Measurements from ENCODE around the gene TRMT112. TPM values are rescaled to one million over a fixed set of nuclear protein-coding genes. Genes with fewer than 3 reads are reported as not detected.
"Not testable (repeated sequence)": the region's sequence is repeated elsewhere in the genome, so short reads cannot be mapped to it uniquely, and the experiment has no call there.

Gene TRMT112
- total and polyA plus RNA-seq, 2 of the 8 experiments (the other 6 are each of a cell fraction or from before 2014, with no cell fraction given): 300 to 650 TPM

GRCh38 chr11:64315667-64316526 lies 1.5 kb downstream of the TRMT112 start:
- ChIA-PET POLR2A (ENCODE audit: partially characterized antibody) (interaction anchor here (1.5 to 6.6 kb wide), 13 partner anchors 8 to 249 kb away, joined by 3 to 61 read pairs (median 11); partner anchors contain the start of genes ESRRA, NUDT22, STIP1 and TRPT1), CTCF (ENCODE audit: partially characterized antibody) (interaction anchor here (1.2 to 20.8 kb wide), 5 partner anchors 15 to 332 kb away, joined by 3 to 614 read pairs (median 6); partner anchors contain the start of genes BAD, CATSPERZ and CCDC88B)
- not testable (repeated sequence) for H4K8ac ChIP-seq (ENCODE audit: extremely low read depth, insufficient read depth, low read length); H3K4me1 ChIP-seq (replicated peaks in 1 of 4; ENCODE audit: control insufficient read depth in 3 of 4, insufficient read depth in 4 of 4, low read length in 3 of 4); H3K9ac ChIP-seq (replicated peaks in 1 of 4; ENCODE audit: extremely low read depth in 1 of 4, low read depth in 3 of 4, low read length in 3 of 4); H4K5ac ChIP-seq (ENCODE audit: insufficient read length, low read depth, low read length); H3K56ac ChIP-seq (replicated peaks; ENCODE audit: insufficient read length, low read depth, low read length); H3K9me3 ChIP-seq (ENCODE audit: insufficient read depth in 2 of 2, low read depth in 1 of 2, low read length in 1 of 2); H3K27ac ChIP-seq (ENCODE audit: low read depth, low read length); H4K91ac ChIP-seq (replicated peaks; ENCODE audit: insufficient read length, low read length); H2BK120ac ChIP-seq (replicated peaks; ENCODE audit: low read depth, low read length); H2AFZ ChIP-seq (ENCODE audit: low read length); H3K23me2 ChIP-seq (ENCODE audit: low read depth, low read length); H2BK15ac ChIP-seq (ENCODE audit: low read length); H2BK5ac ChIP-seq (ENCODE audit: low read depth, low read length); H3K14ac ChIP-seq (ENCODE audit: insufficient read length); H3K4ac ChIP-seq (replicated peaks; ENCODE audit: insufficient read length, low read depth, low read length); H3K79me1 ChIP-seq (ENCODE audit: low read depth, low read length); H2AK5ac ChIP-seq (ENCODE audit: low read depth, low read length); H3K27me3 ChIP-seq (replicated peaks in 1 of 4; ENCODE audit: control insufficient read depth in 3 of 4, extremely low read depth in 1 of 4, insufficient read depth in 3 of 4, low read length in 3 of 4); DNase-seq (ENCODE audit: low read depth in 1 of 2, low spot score in 2 of 2); H3K23ac ChIP-seq (ENCODE audit: insufficient read length); FAIRE-seq; H2BK20ac ChIP-seq (ENCODE audit: low read length); H4K20me1 ChIP-seq (replicated peaks in 1 of 2; ENCODE audit: control insufficient read depth in 1 of 2, insufficient read depth in 2 of 2, low read length in 2 of 2); H3K18ac ChIP-seq (ENCODE audit: extremely low read depth, low read length); H2BK12ac ChIP-seq (ENCODE audit: low read depth, low read length)
- Histone ChIP-seq H3K79me2 (ENCODE audit: control insufficient read depth in 1 of 2, insufficient read depth in 2 of 2, low read length in 2 of 2) (peaks cover 0 to 20% of the 10 kb centered on the region in 2 experiments; a peak in 2 of 4 replicates), H3K36me3 (ENCODE audit: control insufficient read depth in 2 of 4, insufficient read depth in 4 of 4, low read length in 3 of 4) (peaks cover under 1 to 18% (median 13%) of the 10 kb centered on the region in 4 experiments; a peak in 7 of 8 replicates), H3K4me2 (ENCODE audit: insufficient read depth in 1 of 2, low read depth in 2 of 2, low read length in 2 of 2) (peak overlapping the region; percentile 60 to 75), H3K4me3 (ENCODE audit: extremely low read depth in 1 of 4, insufficient read depth in 2 of 4, low read depth in 3 of 4, low read length in 4 of 4) (peak overlapping the region in 2 of 4 experiments; percentile 76 to 78; a peak in 4 of 8 replicates)
- peak in 1 of 2 experiments; percentile 21; a peak in 1 of 3 replicates for TF ChIP-seq POLR2A (IDR thresholded peaks at IDR 0.05; ENCODE audit: control extremely low read depth in 1 of 2, low read depth in 2 of 2, low read length in 2 of 2)
- WGBS, 2 experiments (ENCODE audit: extremely low coverage in 1 of 2, insufficient coverage in 1 of 2, insufficient read length in 1 of 2, insufficient replicate concordance in 2 of 2, low coverage in 1 of 2, low lambda C conversion rate in 2 of 2, missing lambda C conversion rate in 1 of 2): 85% methylated on average over 23 of the region's 25 CpGs; no CpG with 5 or more reads in 1 of the 2 experiments
